Stimulated activated naive CD8-positive, alpha-beta T cell treated with anti-CD3 and anti-CD28 coated beads, Interleukin-15, amount 100 ng/mL, for 72 hours (primary cell): ENCODE data around the gene MAP3K21.
A peak's percentile ranks its signal among the peaks of the same experiment; 100 is the strongest.

Experiments
- ATAC-seq: fragments of 150-1000 bp; cut with Tn5 transposase; 2 replicates; pipeline ENCODE4 v1.10.0; 2021; ENCODE audit warnings: mild to moderate bottlenecking, moderate library complexity
- DNase-seq, 2 donors: peaks; one replicate each; pipeline ENCODE4 v3.0.0; 2021 to 2022
- H3K27ac Mint-ChIP-seq, 2 donors: one replicate each; pipeline ENCODE4 v1.8.0; 2022; ENCODE audit warnings: mild to moderate bottlenecking in 2 of 2, mixed read lengths in 2 of 2, moderate library complexity in 2 of 2
- H3K27me3 Mint-ChIP-seq: one replicate; pipeline ENCODE4 v1.8.0; 2022; ENCODE audit warnings: mixed read lengths
- H3K4me1 Mint-ChIP-seq: one replicate; pipeline ENCODE4 v1.8.0; 2022; ENCODE audit warnings: mild to moderate bottlenecking, mixed read lengths
- H3K4me3 Mint-ChIP-seq, 2 donors: one replicate each; pipeline ENCODE4 v1.8.0; 2022; ENCODE audit warnings: mild to moderate bottlenecking in 2 of 2, mixed read lengths in 2 of 2, moderate library complexity in 1 of 2
- H3K9me3 Mint-ChIP-seq, 2 donors: one replicate each; pipeline ENCODE4 v1.8.0; 2022; ENCODE audit warnings: mixed read lengths in 2 of 2

The MAP3K21 gene

DNA sequence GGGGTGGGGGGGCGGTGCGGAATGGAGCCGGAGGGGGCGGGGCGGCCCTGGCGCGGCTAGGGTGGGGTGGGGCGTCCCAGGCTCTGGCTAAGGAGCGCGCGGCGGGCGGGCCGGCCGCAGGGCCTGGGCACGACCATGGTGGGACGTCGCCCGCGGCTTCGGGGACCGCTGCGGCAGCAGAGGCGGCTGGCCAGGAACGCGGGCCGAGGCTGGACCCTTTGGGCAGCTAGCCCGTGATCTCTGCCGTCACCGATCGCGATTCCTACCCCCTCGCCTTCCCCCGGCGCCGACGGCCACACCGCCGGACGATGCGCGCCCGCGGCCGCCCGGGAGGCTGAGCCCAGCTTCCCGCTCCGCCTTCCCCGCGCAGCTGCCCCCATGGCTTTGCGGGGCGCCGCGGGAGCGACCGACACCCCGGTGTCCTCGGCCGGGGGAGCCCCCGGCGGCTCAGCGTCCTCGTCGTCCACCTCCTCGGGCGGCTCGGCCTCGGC lies at the start of gene MAP3K21:
Gene MAP3K21, plus strand, starts transcription at position 74 of the 491 bp plus-strand sequence. Its CDS starts 305 bp downstream, at position 379.
- no peaks in the 10 kb centered on the region for H3K9me3 Mint-ChIP-seq
- ATAC-seq (peak; percentile 62), DNase-seq (no peak)
- peaks cover 16% of the 10 kb centered on the region for H3K4me1 Mint-ChIP-seq
- H3K27me3 Mint-ChIP-seq, result peaks cover 39% of the 10 kb centered on the region
- peak within 1 kb of the TSS in 1 of 2 donors; percentile 19 for H3K27ac Mint-ChIP-seq
- peak within 1 kb of the TSS; percentile 72 to 75 for H3K4me3 Mint-ChIP-seq

DNA sequence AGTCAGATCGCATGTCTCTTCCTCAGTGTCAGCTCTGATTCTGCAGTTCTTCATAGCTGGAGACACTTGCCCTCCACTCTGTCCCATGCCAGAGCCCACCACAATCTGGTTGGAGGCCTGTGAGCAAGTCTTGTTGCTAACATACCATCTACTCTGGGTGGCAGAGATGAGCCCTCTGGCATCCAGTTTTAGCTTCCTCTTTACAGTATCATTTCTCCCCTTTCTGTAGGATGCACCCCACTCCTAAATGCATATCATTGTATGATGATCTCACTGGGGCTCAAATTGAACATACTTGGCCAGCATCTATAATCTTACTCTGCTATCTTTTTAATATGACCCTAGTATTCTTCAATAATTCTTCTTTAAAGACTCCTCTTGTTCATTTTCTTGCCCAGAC lies 48.9 kb upstream of the MAP3K21 start:
- no peak overlapping the region for H3K4me3 Mint-ChIP-seq
- ATAC-seq (no peak), DNase-seq (no peak)
- no peaks in the 10 kb centered on the region for H3K27me3 Mint-ChIP-seq
- H3K4me1 Mint-ChIP-seq, result peaks cover 31% of the 10 kb centered on the region
- H3K9me3 Mint-ChIP-seq, result no peaks in the 10 kb centered on the region
- H3K27ac Mint-ChIP-seq, result no peak overlapping the region

DNA sequence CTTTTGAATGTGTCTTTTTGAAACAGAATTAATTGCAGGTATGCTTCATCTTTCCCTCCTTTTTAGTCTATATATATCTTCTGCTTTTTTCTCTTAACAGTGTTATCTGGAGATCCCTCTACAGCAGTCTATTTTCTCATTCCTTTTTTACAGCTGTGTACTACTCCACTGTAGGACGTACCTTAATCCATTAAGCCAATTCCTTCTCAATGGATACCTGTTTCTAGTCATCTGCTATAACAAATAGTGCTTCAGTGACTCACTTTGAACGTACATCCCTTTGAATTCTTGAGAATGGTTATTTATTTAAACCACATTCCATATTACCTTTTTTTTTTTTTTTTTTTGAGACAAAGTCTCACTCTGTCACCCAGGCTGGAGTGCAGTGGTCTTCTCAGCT lies 47.6 kb upstream of the MAP3K21 start:
- peaks cover 24% of the 10 kb centered on the region for H3K4me1 Mint-ChIP-seq
- no peak overlapping the region for H3K27ac Mint-ChIP-seq
- H3K9me3 Mint-ChIP-seq, result no peaks in the 10 kb centered on the region
- H3K4me3 Mint-ChIP-seq, result no peak overlapping the region
- H3K27me3 Mint-ChIP-seq, result no peaks in the 10 kb centered on the region
- ATAC-seq (no peak), DNase-seq (no peak)

DNA sequence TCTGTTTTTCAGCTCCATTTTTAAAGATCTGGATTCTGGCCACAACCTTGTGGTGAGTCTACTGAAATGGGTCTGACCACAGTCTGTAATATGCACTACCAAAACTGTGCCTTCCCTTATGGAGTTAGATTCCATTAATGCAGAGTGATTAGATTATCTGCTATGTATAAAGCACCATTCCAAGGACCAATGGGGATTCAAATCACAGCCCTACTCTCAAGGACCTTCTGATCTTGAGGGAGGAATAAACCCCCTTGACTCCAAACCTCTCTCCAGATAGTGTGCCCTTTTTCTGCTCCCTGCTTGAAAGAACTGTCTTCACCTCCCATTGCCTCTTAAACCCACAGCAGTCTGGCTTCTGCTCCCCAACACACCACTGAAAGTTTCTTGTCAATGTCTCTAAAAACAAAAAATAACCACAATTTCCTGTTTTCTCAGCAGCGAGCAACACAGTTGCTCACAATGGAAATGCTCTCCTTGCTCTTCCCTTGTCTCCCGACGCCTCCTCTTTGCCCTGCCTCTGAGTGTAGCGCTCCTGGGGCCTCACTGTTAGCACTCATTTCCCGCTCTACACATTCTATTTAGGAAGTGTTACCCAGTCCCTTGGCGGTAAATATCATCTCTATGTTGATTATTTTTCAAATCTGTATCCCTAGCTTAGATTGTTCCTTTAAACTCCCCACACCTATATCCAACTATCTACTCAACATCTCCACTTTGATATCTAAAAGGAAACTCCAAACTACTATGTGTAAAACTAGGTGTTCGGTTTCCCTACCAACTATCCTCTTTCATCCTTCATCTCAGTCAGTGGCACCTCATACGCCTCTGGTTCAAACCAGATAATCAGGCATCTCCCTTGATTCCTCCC lies 45.6 kb upstream of the MAP3K21 start:
- no peaks in the 10 kb centered on the region for H3K9me3 Mint-ChIP-seq
- peak; percentile 21 to 26 for DNase-seq
- peak overlapping the region; percentile 51 to 60 for H3K4me3 Mint-ChIP-seq
- no peaks in the 10 kb centered on the region for H3K27me3 Mint-ChIP-seq
- H3K27ac Mint-ChIP-seq, result peak overlapping the region; percentile 36 to 72
- H3K4me1 Mint-ChIP-seq, result peaks cover 24% of the 10 kb centered on the region
- peak; percentile 84 for ATAC-seq

DNA sequence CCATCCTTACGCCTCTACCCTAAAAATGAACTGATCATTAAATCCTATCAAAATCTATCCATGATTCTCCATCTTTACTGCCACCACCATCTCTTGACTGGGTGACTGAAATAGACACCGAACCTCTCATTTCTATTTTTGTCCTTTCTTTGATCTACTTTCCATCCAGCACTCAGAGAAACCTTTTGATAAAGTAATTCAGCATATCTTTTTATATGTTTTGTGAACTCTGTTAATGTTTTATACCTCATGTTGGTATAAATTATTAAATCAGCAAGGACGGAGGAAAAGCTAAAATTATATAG lies 45.0 kb upstream of the MAP3K21 start:
- H3K4me1 Mint-ChIP-seq, result peaks cover 24% of the 10 kb centered on the region
- H3K9me3 Mint-ChIP-seq, result no peaks in the 10 kb centered on the region
- ATAC-seq (peak; percentile 57), DNase-seq (no peak)
- H3K4me3 Mint-ChIP-seq, result peak overlapping the region; percentile 51 to 60
- H3K27ac Mint-ChIP-seq, result peak overlapping the region in 1 of 2 donors; percentile 72
- H3K27me3 Mint-ChIP-seq, result no peaks in the 10 kb centered on the region

DNA sequence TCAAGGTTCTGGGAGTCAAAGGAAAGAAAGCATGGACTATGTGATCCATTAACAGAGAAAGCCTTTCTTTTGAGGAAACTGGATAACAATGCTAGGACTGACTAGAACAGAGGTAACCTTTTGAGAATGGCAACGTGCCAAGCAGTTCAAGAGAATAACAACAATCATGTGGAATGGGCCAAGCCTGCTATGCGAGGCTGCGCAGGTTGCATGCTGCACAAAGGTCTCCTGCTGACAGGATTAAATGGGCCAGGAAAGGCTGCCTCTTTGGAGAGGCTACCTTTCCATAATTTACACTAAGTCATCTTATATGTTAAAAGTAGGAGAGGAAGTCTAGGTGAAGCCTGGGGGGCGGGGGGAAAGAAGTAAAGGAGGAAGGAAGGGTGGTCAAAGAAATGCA lies 37.8 kb upstream of the MAP3K21 start:
- no peak for DNase-seq
- H3K27ac Mint-ChIP-seq, result peak overlapping the region in 1 of 2 donors; percentile 38
- H3K4me3 Mint-ChIP-seq, result no peak overlapping the region
- no peak for ATAC-seq
- H3K27me3 Mint-ChIP-seq, result no peaks in the 10 kb centered on the region
- H3K4me1 Mint-ChIP-seq, result peaks cover 23% of the 10 kb centered on the region
- peaks cover 0 to 6% of the 10 kb centered on the region in 2 donors for H3K9me3 Mint-ChIP-seq

DNA sequence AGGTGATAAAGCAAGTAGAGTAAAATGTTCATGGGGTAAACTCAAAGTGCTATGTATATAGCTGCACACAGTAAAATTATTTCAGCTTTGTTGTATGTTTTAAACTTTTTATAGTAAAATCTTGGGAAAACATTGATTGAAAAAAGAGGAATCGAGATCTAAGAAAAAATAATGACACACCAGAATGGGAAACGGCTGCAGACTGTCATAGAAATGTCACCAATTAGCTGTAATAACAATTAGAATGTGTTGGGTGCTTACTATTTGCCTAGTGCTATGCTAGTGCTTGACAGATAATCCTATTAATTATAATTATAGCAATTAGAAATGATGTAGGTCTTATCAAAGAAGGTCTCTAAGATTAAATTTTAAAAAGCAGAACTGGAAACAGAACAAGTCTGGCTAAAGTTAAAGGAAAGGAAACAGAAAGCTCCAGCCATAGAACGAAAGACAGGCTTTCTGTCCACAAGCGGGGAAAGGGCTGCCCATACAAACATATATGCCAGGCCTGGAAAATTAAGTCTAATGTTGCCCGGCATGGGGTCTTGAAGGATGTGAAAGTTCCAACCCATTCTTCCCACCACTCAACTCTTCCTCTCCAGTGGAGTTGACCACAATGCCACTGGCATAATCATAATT lies 37.0 kb upstream of the MAP3K21 start:
- Mint-ChIP-seq H3K27ac (no peak overlapping the region), H3K9me3 (peaks cover 0 to 6% of the 10 kb centered on the region in 2 donors), H3K4me3 (no peak overlapping the region), H3K27me3 (no peaks in the 10 kb centered on the region), H3K4me1 (peaks cover 29% of the 10 kb centered on the region)
- no peak for DNase-seq
- no peak for ATAC-seq

DNA sequence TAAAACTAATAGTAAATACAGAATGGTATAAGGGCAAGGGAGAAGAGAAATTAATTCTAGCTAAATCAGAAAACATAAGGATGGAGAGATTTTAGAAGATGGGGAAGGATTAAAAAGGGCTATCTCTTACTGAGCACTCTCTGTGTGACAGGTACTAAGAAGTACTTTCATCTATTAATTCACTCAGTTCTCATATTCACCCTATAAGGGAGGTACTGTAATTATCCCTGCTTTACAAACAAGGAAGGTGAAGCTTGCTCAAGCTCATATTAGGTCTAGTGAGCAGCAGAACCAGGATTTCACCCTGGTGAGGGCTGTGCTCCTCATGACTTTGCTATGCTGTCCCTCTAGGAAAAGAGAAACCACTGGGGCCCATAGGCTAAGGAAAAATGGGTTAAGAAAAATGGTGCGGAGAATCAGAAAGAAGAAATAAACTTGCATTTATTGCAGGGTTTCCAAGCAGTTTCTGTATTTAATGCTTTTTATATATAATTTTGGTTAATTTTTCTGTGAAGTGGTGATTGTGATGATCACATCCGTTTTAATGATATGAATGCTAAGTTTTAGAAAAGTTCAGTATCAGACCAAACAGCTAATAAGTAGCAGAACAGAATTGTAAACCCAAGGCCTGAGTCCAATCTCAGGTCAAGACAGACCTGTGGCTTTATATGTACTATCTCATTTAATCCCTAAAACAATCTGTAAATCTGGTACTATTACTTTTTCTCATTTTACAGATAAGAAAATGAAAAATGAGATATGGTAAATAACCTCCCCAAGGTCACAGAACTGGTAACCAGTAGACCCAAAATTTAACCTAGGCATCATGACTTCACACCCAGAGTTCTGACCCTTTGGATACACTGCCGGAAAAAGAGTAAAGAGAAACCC lies 33.7 kb upstream of the MAP3K21 start:
- no peak for DNase-seq
- ATAC-seq, result no peak
- H3K4me3 Mint-ChIP-seq, result peak overlapping the region in 1 of 2 donors; percentile 9

DNA sequence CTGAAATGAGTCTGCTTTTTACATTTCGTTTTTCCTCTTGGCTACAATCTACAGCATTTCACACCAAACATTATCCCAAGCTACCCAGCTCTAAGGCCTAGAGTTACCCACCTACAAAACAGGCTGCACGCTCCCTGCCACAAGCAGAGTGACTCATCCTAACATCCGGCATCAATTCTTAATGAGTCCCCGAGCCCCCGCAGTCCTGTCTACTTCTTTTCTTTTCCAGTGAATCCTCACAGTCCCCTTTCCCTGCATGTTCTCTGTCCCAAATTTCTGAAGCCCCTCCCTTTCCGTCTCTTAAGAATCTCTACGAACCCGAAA lies 32.6 kb upstream of the MAP3K21 start:
- peak in 1 of 2 donors; percentile 46 for DNase-seq
- Mint-ChIP-seq H3K4me3 (peak overlapping the region; percentile 87 to 94), H3K4me1 (peaks cover 30% of the 10 kb centered on the region), H3K27me3 (no peaks in the 10 kb centered on the region), H3K27ac (peak overlapping the region; percentile 77 to 94), H3K9me3 (no peaks in the 10 kb centered on the region)
- ATAC-seq, result peak; percentile 86

More for the DNA sequence above, 33.7 kb upstream of the MAP3K21 start:
- Mint-ChIP-seq H3K27me3 (no peaks in the 10 kb centered on the region), H3K9me3 (no peaks in the 10 kb centered on the region), H3K27ac (peak overlapping the region in 1 of 2 donors; percentile 49), H3K4me1 (peaks cover 35% of the 10 kb centered on the region)

DNA sequence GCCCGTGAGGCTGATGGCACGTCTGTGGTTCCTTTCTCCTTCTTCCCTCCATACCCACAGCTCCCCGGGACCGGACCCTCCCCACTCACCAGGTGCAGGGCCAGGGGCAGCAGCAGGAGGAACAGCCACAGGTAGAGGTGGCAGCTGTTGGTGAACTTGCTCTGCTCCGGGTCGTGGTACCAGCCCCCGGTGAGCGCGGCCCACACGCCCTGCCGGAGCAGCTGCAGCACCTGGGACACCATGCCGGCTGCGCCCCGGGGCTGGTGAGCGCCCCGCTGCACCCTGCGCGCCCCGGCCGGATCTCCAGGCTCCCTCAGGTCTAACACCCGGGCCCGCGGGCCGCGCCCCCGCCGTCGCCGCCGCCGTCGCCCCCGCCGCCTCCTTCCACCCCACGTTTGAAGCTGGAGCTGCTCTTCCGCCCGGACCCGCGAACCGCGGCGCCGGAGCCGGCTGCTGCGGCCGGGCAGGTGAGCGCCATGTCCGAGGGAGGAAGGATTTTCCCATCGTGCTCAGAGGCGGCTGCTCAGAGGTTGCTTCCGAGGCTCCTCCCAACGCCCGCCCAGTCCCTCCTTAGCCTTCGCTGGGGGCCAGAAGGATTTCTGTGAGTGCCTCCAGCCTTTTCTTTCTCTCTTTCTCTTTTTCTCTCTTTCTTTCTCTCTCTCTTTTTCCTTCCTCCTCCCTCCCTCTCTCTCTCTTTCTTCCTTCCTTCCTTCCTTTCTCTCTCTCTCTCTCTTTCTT lies 32.1 kb upstream of the MAP3K21 start, which contains the start of gene PCNX2:
Gene PCNX2, minus strand, starts transcription at position 489 of the 738 bp plus-strand sequence. Its CDS starts 247 bp downstream, at position 242.
- Mint-ChIP-seq H3K27ac (peak within 1 kb of the TSS; percentile 77 to 95), H3K27me3 (no peaks in the 10 kb centered on the region), H3K4me3 (peak within 1 kb of the TSS; percentile 87 to 94)

DNA sequence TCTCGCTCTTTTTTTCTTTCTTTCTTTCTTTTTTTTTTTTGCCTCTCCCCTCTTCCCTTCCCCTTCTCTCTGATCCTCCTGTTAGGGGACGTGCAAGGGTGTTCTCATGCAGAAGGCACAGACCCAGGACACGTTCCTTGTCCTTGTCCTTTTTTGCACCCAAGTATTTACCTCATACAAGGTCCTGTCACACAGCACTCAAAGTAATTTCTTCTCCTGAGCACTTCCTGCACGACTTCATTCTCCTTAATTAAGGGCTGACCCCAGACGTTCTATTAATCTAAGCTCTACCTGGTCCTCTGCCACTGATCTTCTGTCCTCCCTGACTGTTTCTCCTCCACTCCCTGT lies 31.6 kb upstream of the MAP3K21 start:
- Mint-ChIP-seq H3K4me1 (peaks cover 25% of the 10 kb centered on the region), H3K9me3 (no peaks in the 10 kb centered on the region), H3K27ac (peak overlapping the region; percentile 77 to 95), H3K27me3 (no peaks in the 10 kb centered on the region), H3K4me3 (peak overlapping the region; percentile 87 to 94)
- no peak for ATAC-seq
- DNase-seq, result no peak

More for the DNA sequence above, 32.1 kb upstream of the MAP3K21 start, which contains the start of gene PCNX2:
- ATAC-seq (peak; percentile 94), DNase-seq (peak; percentile 67 to 73)
- H3K9me3 Mint-ChIP-seq, result no peaks in the 10 kb centered on the region
- H3K4me1 Mint-ChIP-seq, result peaks cover 25% of the 10 kb centered on the region

DNA sequence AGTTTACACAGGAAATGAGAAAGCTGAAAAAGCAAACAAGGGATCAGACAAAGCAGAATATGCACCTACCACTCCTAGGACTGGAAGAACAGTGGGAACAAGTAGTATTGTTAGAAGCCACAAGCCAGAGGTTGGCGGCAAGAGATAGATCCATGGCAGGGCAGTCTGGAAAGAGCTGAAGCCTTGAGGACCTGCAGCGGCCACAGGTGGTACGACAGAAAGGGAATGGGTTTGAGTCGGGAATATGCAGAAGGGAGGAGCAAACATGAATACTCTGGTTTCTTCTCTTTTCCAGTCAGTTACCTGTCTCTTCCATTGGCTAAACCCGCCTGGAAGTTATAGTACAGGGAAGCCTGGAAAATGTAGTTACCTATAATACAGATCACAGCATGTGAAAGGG lies 28.1 kb upstream of the MAP3K21 start:
- Mint-ChIP-seq H3K27ac (no peak overlapping the region), H3K27me3 (no peaks in the 10 kb centered on the region), H3K4me3 (no peak overlapping the region), H3K4me1 (peaks cover 14% of the 10 kb centered on the region), H3K9me3 (no peaks in the 10 kb centered on the region)
- DNase-seq (no peak), ATAC-seq (no peak)

DNA sequence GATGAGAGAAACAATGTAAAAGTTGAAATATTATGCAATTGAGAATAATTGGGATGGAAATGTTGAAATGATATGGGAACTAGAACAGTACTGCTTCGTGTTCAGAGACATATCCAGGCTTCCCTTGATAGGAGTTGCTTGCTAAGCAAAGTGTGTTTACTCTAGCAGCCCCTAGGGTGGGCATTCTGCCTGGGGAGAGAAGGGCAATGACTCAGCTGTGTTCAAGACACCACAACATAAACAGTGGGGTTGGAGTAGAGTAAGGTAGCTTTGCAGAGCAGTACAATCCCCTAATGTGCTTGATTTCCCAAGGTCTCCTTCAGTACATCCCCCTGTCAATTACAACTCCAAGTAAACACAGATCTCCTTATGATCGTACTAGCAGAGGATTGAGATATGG lies 27.2 kb upstream of the MAP3K21 start:
- ATAC-seq, result no peak
- Mint-ChIP-seq H3K4me3 (no peak overlapping the region), H3K27ac (no peak overlapping the region), H3K9me3 (no peaks in the 10 kb centered on the region), H3K4me1 (peaks cover 6% of the 10 kb centered on the region), H3K27me3 (no peaks in the 10 kb centered on the region)
- DNase-seq, result no peak

DNA sequence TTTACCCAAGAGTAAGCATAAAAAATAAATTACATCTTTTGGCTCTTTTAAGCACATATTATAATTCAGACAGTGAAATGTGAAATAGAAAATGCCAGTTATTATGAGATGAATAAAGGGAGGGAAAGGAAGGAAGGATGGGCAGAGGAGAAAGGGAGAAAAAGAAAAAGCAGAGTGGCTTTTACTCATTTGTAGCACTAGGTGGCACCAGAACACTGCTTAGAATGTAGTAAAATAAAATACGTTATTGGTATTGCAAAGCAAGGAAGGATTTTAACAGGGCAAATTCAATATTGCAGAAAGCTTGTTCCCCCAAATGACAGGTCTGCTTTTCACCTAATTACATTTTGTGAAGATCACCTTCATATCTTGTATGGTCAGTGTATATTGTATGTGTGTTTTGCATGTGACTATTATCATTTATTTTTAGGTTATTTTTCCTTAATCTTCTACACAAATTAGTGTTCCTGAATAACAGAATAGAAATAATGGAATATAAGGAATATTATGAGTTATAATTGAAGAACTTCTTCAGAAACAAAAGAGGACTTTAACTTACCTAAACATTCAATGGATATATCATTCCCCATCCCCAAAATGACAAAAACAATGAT lies 22.9 kb upstream of the MAP3K21 start:
- Mint-ChIP-seq H3K27ac (no peak overlapping the region), H3K4me3 (no peak overlapping the region), H3K27me3 (peaks cover 22% of the 10 kb centered on the region), H3K4me1 (no peaks in the 10 kb centered on the region), H3K9me3 (no peaks in the 10 kb centered on the region)
- DNase-seq (no peak), ATAC-seq (peak; percentile 40)
